Fibroblast of peridontal ligament (primary cell): ENCODE results near the gene RPS6KA2.

ENCODE experiments used
- DNase-seq: peaks from one replicate; pipeline ENCODE4 v3.0.0-alpha.2; 2010; ENCODE audit errors: extremely low read depth

RPS6KA2 gene

GRCh38 chr6:166422201-166422940 is 204.7 kb downstream of the RPS6KA2 start:
- no peak for DNase-seq

- DNase-seq: peak; percentile 23
Observed at GRCh38 chr6:166420351-166420750, 206.7 kb downstream of the RPS6KA2 start.

DNA sequence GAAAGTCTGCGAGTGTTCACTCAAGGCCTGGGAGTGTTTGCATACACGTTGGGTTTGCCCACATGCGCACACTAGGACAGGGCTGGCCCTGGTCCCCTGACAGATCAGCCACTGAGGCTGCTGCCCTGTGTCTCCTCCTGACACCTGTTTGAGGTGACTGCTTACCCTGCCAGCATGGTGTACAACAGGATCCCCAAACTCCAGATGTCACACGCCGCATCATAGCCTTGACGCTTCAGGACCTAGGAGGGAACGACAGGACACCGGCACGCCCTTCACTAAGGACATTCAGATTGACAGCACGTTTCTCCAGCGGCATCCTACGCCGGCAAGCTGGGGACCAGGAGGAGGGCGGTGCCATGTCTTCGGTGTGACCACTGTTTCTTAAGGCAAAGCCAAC is 207.3 kb downstream of the RPS6KA2 start:
- no peak for DNase-seq

DNA sequence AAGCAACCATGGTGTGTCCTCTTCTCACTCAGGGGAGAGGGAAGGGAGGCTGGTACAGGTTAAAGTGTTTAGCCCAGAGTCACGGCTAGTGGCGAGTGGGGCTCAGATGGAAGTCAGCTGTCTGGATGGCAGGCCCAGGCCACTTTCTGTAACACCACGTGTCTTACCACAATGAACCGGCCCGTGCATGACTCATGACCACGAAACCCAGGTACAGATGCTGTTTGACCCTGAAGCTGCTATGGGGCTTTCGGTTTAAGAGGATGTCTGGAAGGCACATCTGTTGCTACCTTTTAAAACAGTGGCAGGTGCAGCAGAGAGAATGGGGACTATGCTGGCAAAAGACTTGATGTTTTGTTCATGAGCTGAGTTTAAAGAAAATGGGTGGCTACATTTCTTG is 207.8 kb downstream of the RPS6KA2 start:
- no peak for DNase-seq

GRCh38 chr6:166418691-166419143 is 208.3 kb downstream of the RPS6KA2 start:
- DNase-seq: no peak

GRCh38 chr6:166417285-166417691 is 209.8 kb downstream of the RPS6KA2 start:
- no peak for DNase-seq

DNA sequence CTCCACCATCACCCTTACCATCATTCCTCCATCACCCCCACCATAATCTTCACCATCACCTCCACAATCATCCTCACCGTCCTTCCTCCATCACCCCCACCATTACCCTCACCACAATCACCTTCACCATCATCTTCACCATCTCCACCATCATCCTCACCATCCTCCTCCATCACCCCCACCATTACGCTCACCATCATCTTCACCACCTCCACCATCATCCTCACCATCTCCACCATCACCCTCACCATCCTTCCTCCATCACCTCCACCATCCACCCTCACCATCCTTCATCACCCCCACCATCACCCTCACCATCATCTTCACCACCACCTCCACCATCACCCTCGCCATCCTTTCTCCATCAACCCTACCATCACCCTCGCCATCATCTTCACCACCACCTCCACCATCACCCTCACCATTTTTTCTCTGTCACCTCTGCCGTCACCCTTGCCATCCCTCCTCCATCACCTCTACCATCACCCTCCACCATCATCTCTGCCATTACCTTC is 211.2 kb downstream of the RPS6KA2 start:
- DNase-seq: no peak

DNA sequence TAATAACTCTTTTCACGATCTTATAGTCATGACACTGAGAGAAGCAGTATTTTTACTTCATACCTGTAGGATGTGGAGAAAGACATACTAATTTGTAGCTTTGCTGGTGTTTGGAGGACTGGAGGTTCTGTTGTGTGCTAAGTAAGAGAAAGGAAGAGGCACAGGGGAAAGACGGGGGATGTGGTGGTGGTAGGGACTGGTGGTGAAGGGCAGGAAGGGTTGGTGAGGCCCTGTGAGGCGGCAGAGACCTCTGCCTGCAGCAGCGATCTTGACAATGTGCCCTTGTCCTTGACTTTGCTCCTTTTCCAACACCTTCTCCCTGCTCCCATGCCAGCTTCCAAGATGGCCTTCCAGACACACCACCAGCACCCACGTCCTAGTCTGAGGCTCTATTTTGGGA is 211.7 kb downstream of the RPS6KA2 start:
- no peak for DNase-seq

DNA sequence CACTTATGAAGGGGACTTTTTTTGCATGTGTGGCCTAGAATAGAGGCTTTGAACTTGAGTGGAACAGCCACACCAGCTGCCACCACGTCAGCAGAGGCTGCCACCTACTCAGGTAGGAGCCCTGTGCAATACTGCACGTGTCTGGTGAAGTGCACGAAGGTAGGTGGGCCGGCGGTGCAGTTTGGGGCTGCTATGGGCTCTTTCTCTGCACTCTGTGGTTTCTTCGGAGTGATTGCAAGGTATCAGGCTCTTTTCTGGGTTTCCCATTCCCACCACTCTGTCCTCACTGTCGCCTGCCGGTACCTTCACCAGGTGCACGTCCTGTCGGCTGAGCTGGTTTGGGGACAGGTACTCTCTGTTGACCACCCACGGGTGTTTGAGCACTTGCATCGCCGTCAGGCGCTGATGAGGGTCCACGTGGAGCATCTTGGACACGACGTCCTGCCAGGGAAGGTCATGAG is 213.5 kb downstream of the RPS6KA2 start:
- DNase-seq: no peak

GRCh38 chr6:166412911-166413384 is 214.1 kb downstream of the RPS6KA2 start:
- no peak for DNase-seq

DNA sequence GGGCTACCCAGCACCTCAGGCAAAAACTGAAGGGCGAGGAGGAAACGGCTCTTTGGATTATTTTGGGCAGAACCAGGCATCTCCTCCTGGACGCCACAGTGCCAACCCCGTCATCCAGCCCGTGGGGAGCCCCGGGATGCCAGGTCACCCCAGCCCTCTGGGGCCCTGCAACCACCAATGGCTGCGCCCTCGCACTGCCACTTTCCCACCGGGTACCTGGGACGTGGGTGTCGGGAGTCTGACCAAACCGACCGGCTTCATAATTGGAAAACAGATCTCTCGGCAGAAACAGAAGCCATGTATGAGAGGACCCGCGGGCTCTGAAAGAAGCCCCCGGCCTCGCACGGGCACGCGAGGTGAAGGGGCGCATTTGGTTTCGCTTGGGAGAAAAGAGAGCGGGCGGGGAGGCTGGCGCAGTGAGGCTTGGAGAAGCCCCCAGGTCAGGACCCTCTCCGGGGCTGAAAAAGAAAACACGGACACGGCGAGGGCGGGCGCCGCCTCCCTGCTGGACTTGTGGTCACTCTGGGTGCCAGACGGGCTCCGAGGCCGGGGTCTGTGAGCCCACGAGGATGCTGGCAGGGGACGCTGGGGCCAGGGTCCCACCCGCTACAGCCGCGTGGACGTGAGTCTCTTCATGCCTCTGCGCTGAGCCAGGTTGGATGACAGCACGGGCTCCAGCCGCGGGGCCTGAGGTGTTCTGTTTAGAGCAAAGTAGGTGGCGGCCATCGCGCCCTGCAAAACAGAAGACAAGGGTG is 214.7 kb downstream of the RPS6KA2 start:
- no peak for DNase-seq

GRCh38 chr6:166411721-166412151 is 215.3 kb downstream of the RPS6KA2 start:
- DNase-seq: no peak

- no peak for DNase-seq
Observed at GRCh38 chr6:166411271-166411670, 215.8 kb downstream of the RPS6KA2 start.

GRCh38 chr6:166410426-166410935 is 216.6 kb downstream of the RPS6KA2 start:
- DNase-seq: no peak

GRCh38 chr6:166408936-166409755 is 217.9 kb downstream of the RPS6KA2 start:
- DNase-seq: no peak

DNA sequence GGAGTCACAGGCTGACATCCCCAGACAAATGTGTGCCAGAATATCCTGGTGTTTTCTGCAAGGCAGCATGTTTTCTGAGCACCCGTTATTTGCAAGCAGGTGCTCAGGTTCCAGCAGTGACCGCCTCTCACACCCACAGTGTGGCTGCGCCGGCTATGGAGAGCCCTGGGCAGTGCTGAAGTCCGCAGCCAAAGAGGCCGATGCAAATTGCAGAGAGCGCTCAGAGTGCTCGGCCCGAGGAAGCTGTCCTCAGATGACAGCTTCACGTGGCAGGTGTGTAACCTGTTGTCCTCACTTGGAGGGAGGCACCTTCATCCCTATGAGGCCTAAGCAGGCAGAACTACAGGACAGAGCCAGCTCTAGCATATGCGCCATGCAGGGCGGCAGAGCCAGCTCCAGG is 220.9 kb downstream of the RPS6KA2 start:
- no peak for DNase-seq

GRCh38 chr6:166405386-166405785 is 221.7 kb downstream of the RPS6KA2 start:
- DNase-seq: no peak

- peak; percentile 67 for DNase-seq
Observed at GRCh38 chr6:166402582-166403277, 224.3 kb downstream of the RPS6KA2 start.

GRCh38 chr6:166400649-166401250 is 226.3 kb downstream of the RPS6KA2 start:
- DNase-seq: peak; percentile 84

GRCh38 chr6:166400181-166400580 is 226.9 kb downstream of the RPS6KA2 start:
- DNase-seq: peak; percentile 15
